ENCODE data around the gene EPB41L3.

Gene EPB41L3

GRCh38 chr18:5434425-5434824 lies 109.4 kb downstream of the EPB41L3 start:
- H3K4me1 ChIP-seq (ENCODE audit: control insufficient read depth in 2 of 2, insufficient read depth in 1 of 2, low read depth in 1 of 2, low read length in 2 of 2): peaks cover 3 to 6% of the 10 kb centered on the region in 2 donors
- WGBS, 2 donors (ENCODE audit: extremely low coverage in 2 of 2, insufficient read length in 2 of 2, insufficient replicate concordance in 1 of 2): no CpG with 5 or more reads among the region's 4 CpGs
- no peaks in the 10 kb centered on the region for H3K36me3 ChIP-seq (replicated peaks in 1 of 2; ENCODE audit: control insufficient read depth in 2 of 2, insufficient read depth in 2 of 2, low read length in 2 of 2)
- no peak overlapping the region for H2BK12ac ChIP-seq (ENCODE audit: low read length)
- no peak overlapping the region for H3K9ac ChIP-seq (ENCODE audit: low read depth, low read length, poor library complexity)
- no peak overlapping the region for H3K14ac ChIP-seq (ENCODE audit: low read length)
- no peaks in the 10 kb centered on the region for H3K79me1 ChIP-seq (ENCODE audit: low read depth, low read length)
- no peak overlapping the region for H2AK5ac ChIP-seq (ENCODE audit: low read depth, low read length)
- H3K18ac ChIP-seq (ENCODE audit: low read length): no peak overlapping the region
- no peak overlapping the region for H3K23ac ChIP-seq (ENCODE audit: low read depth, low read length, poor library complexity)
- no peak overlapping the region for H3K27ac ChIP-seq (replicated peaks; ENCODE audit: low read length)
- no peak overlapping the region for H2AFZ ChIP-seq (ENCODE audit: low read length)
- no peak overlapping the region for H2BK120ac ChIP-seq (ENCODE audit: low read depth, low read length)
- H3K27me3 ChIP-seq (ENCODE audit: control insufficient read depth in 3 of 3, insufficient read depth in 3 of 3, low read depth in 1 of 3, low read length in 3 of 3): no peaks in the 10 kb centered on the region
- H2BK15ac ChIP-seq (ENCODE audit: low read length): no peak overlapping the region
- no peak for DNase-seq (ENCODE audit: low spot score)
- H3K4me2 ChIP-seq (ENCODE audit: insufficient read depth, low read length, poor library complexity, severe bottlenecking): no peak overlapping the region
- no peak overlapping the region for H3K4ac ChIP-seq (ENCODE audit: low read length)
- H3K9me3 ChIP-seq (replicated peaks in 1 of 2; ENCODE audit: control insufficient read depth in 2 of 2, insufficient read depth in 1 of 2, low read depth in 1 of 2, low read length in 2 of 2): no peaks in the 10 kb centered on the region
- no peak overlapping the region for H4K8ac ChIP-seq (ENCODE audit: low read depth, low read length)
- H4K91ac ChIP-seq (ENCODE audit: low read depth, low read length, poor library complexity): no peak overlapping the region
- no peak overlapping the region for H2BK5ac ChIP-seq (ENCODE audit: low read length)
- no peak overlapping the region for H3K4me3 ChIP-seq (ENCODE audit: low read length in 2 of 2)

DNA sequence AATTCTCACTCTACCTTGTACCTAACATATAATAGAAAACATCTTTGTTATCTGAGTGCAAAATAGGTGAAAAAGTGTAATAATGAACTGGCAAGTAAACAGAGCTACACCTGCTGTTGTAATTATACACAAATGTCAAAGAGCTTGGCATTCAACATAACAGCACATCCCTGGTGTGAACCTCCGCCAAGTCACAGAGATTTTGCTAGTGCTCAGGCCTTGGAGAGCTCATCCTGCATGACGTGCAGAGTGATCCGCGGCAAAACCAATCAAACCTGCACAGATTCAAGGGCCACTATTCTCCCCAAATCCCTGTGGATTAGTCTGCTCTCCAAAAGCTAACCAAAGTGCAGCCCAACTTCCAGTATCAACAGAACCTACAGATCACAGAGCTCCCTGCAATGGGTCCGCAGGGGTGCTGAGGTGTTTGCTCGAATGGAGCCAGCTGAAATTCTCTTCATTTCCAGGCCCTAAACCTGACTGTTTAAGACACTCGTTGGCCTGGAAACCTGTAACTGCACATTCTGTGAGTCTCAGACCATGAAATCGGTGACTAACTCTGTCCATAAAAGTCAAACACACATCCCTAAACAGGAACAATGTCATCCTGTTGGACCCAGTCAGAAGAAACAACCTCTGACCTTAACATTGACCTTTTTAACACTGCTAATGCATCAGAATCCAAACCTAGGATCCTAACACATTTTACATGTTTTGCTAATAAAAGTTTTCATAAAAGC lies 111.8 kb downstream of the EPB41L3 start:
- Histone ChIP-seq H3K9me3 (replicated peaks in 1 of 2; ENCODE audit: control insufficient read depth in 2 of 2, insufficient read depth in 1 of 2, low read depth in 1 of 2, low read length in 2 of 2) (no peaks in the 10 kb centered on the region), H3K4ac (ENCODE audit: low read length) (no peak overlapping the region), H3K18ac (ENCODE audit: low read length) (no peak overlapping the region), H3K27ac (replicated peaks; ENCODE audit: low read length) (no peak overlapping the region), H3K9ac (ENCODE audit: low read depth, low read length, poor library complexity) (no peak overlapping the region), H3K79me1 (ENCODE audit: low read depth, low read length) (no peaks in the 10 kb centered on the region), H3K27me3 (ENCODE audit: control insufficient read depth in 3 of 3, insufficient read depth in 3 of 3, low read depth in 1 of 3, low read length in 3 of 3) (no peaks in the 10 kb centered on the region), H2BK5ac (ENCODE audit: low read length) (no peak overlapping the region), H4K8ac (ENCODE audit: low read depth, low read length) (no peak overlapping the region), H3K23ac (ENCODE audit: low read depth, low read length, poor library complexity) (no peak overlapping the region), H3K4me3 (ENCODE audit: low read length in 2 of 2) (no peak overlapping the region), H3K36me3 (replicated peaks in 1 of 2; ENCODE audit: control insufficient read depth in 2 of 2, insufficient read depth in 2 of 2, low read length in 2 of 2) (no peaks in the 10 kb centered on the region), H4K91ac (ENCODE audit: low read depth, low read length, poor library complexity) (no peak overlapping the region), H3K4me1 (ENCODE audit: control insufficient read depth in 2 of 2, insufficient read depth in 1 of 2, low read depth in 1 of 2, low read length in 2 of 2) (peaks cover 3 to 6% of the 10 kb centered on the region in 2 donors), H3K4me2 (ENCODE audit: insufficient read depth, low read length, poor library complexity, severe bottlenecking) (no peak overlapping the region), H2BK15ac (ENCODE audit: low read length) (no peak overlapping the region), H2BK12ac (ENCODE audit: low read length) (no peak overlapping the region), H3K14ac (ENCODE audit: low read length) (no peak overlapping the region), H2BK120ac (ENCODE audit: low read depth, low read length) (no peak overlapping the region), H2AK5ac (ENCODE audit: low read depth, low read length) (no peak overlapping the region), H2AFZ (ENCODE audit: low read length) (no peak overlapping the region)
- no CpG with 5 or more reads among the region's 8 CpGs for WGBS, 2 donors (ENCODE audit: extremely low coverage in 2 of 2, insufficient read length in 2 of 2, insufficient replicate concordance in 1 of 2)
- no peak for DNase-seq (ENCODE audit: low spot score)

DNA sequence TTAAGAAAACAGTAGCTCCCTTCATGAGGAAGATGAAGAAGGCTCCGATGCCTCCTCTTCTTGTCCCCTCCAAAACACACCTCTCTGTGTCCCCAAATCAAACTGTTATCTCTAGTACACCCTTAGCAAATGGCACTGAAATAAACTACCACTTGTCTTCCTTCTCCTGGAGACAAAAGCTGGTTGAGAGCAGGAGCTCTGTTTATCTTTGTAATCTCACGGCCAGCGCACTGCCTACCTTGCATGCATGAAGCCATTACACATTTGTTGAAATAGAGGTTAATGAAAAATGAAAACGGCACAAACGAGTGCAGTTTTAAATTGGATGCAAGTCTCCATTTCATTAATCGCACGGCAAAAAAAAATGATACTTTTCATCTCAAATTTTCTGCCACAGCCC lies 113.7 kb downstream of the EPB41L3 start:
- Histone ChIP-seq H3K9ac (ENCODE audit: low read depth, low read length, poor library complexity) (no peak overlapping the region), H3K14ac (ENCODE audit: low read length) (no peak overlapping the region), H3K23ac (ENCODE audit: low read depth, low read length, poor library complexity) (no peak overlapping the region), H3K4me2 (ENCODE audit: insufficient read depth, low read length, poor library complexity, severe bottlenecking) (no peak overlapping the region), H3K4ac (ENCODE audit: low read length) (no peak overlapping the region), H2BK12ac (ENCODE audit: low read length) (no peak overlapping the region), H3K27ac (replicated peaks; ENCODE audit: low read length) (no peak overlapping the region), H3K36me3 (replicated peaks in 1 of 2; ENCODE audit: control insufficient read depth in 2 of 2, insufficient read depth in 2 of 2, low read length in 2 of 2) (no peaks in the 10 kb centered on the region), H3K18ac (ENCODE audit: low read length) (no peak overlapping the region), H3K4me3 (ENCODE audit: low read length in 2 of 2) (no peak overlapping the region), H3K9me3 (replicated peaks in 1 of 2; ENCODE audit: control insufficient read depth in 2 of 2, insufficient read depth in 1 of 2, low read depth in 1 of 2, low read length in 2 of 2) (no peaks in the 10 kb centered on the region), H3K4me1 (ENCODE audit: control insufficient read depth in 2 of 2, insufficient read depth in 1 of 2, low read depth in 1 of 2, low read length in 2 of 2) (peaks cover 3 to 6% of the 10 kb centered on the region in 2 donors), H4K8ac (ENCODE audit: low read depth, low read length) (no peak overlapping the region), H2BK120ac (ENCODE audit: low read depth, low read length) (no peak overlapping the region), H2AK5ac (ENCODE audit: low read depth, low read length) (no peak overlapping the region), H2BK5ac (ENCODE audit: low read length) (no peak overlapping the region), H3K27me3 (ENCODE audit: control insufficient read depth in 3 of 3, insufficient read depth in 3 of 3, low read depth in 1 of 3, low read length in 3 of 3) (no peaks in the 10 kb centered on the region), H3K79me1 (ENCODE audit: low read depth, low read length) (no peaks in the 10 kb centered on the region), H2BK15ac (ENCODE audit: low read length) (no peak overlapping the region), H4K91ac (ENCODE audit: low read depth, low read length, poor library complexity) (no peak overlapping the region), H2AFZ (ENCODE audit: low read length) (no peak overlapping the region)
- no peak for DNase-seq (ENCODE audit: low spot score)
- WGBS, 2 donors (ENCODE audit: extremely low coverage in 2 of 2, insufficient read length in 2 of 2, insufficient replicate concordance in 1 of 2): no CpG with 5 or more reads among the region's 7 CpGs

- Histone ChIP-seq H3K14ac (ENCODE audit: low read length) (no peak overlapping the region), H4K91ac (ENCODE audit: low read depth, low read length, poor library complexity) (no peak overlapping the region), H3K4me3 (ENCODE audit: low read length in 2 of 2) (no peak overlapping the region), H3K4me1 (ENCODE audit: control insufficient read depth in 2 of 2, insufficient read depth in 1 of 2, low read depth in 1 of 2, low read length in 2 of 2) (peaks cover 3 to 6% of the 10 kb centered on the region in 2 donors), H2AK5ac (ENCODE audit: low read depth, low read length) (no peak overlapping the region), H4K8ac (ENCODE audit: low read depth, low read length) (no peak overlapping the region), H3K9me3 (replicated peaks in 1 of 2; ENCODE audit: control insufficient read depth in 2 of 2, insufficient read depth in 1 of 2, low read depth in 1 of 2, low read length in 2 of 2) (no peaks in the 10 kb centered on the region), H3K4me2 (ENCODE audit: insufficient read depth, low read length, poor library complexity, severe bottlenecking) (no peak overlapping the region), H2BK120ac (ENCODE audit: low read depth, low read length) (no peak overlapping the region), H3K36me3 (replicated peaks in 1 of 2; ENCODE audit: control insufficient read depth in 2 of 2, insufficient read depth in 2 of 2, low read length in 2 of 2) (no peaks in the 10 kb centered on the region), H2AFZ (ENCODE audit: low read length) (no peak overlapping the region), H2BK12ac (ENCODE audit: low read length) (no peak overlapping the region), H3K18ac (ENCODE audit: low read length) (no peak overlapping the region), H3K79me1 (ENCODE audit: low read depth, low read length) (no peaks in the 10 kb centered on the region), H3K4ac (ENCODE audit: low read length) (no peak overlapping the region), H3K27ac (replicated peaks; ENCODE audit: low read length) (no peak overlapping the region), H3K9ac (ENCODE audit: low read depth, low read length, poor library complexity) (no peak overlapping the region), H2BK5ac (ENCODE audit: low read length) (no peak overlapping the region), H2BK15ac (ENCODE audit: low read length) (no peak overlapping the region), H3K27me3 (ENCODE audit: control insufficient read depth in 3 of 3, insufficient read depth in 3 of 3, low read depth in 1 of 3, low read length in 3 of 3) (no peaks in the 10 kb centered on the region), H3K23ac (ENCODE audit: low read depth, low read length, poor library complexity) (no peak overlapping the region)
- WGBS, 2 donors (ENCODE audit: extremely low coverage in 2 of 2, insufficient read length in 2 of 2, insufficient replicate concordance in 1 of 2): no CpG with 5 or more reads among the region's 7 CpGs
- DNase-seq (ENCODE audit: low spot score): no peak
These were observed 114.1 kb downstream of the EPB41L3 start for GRCh38 chr18:5429681-5430080.
